ACHN (cell line): ENCODE data around the gene PEX10.
A peak's percentile ranks its signal among the peaks of the same experiment; 100 is the strongest.

Experiments used
- DNase-seq: peaks from one replicate; pipeline ENCODE4 v3.0.0-alpha.2; 2015
- in situ Hi-C: cut with HindIII; loops from 2 replicates; pipeline ENCODE4 v1.10.0; 2017; ENCODE audit warnings: low sequenced_read_pairs, low pct_ligation_motif_present, low pct_unique_long_range_greater_than_20kb

The PEX10 gene

GRCh38 chr1:2429780-2430591 is 17.6 kb upstream of the PEX10 start:
- no peak for DNase-seq
- in situ Hi-C loops, result no loop called here

- in situ Hi-C loops, result no loop called here
- DNase-seq, result no peak
Measured at GRCh38 chr1:2428490-2428889, 16.1 kb upstream of the PEX10 start.

GRCh38 chr1:2427976-2428375 is 15.6 kb upstream of the PEX10 start:
- no peak for DNase-seq
- in situ Hi-C loops, result no loop called here

GRCh38 chr1:2427051-2427450 is 14.7 kb upstream of the PEX10 start:
- in situ Hi-C loops, result no loop called here
- no peak for DNase-seq

- in situ Hi-C loops, result no loop called here
- no peak for DNase-seq
Measured at GRCh38 chr1:2426540-2426939, 14.2 kb upstream of the PEX10 start.

- in situ Hi-C loops, result no loop called here
Measured at GRCh38 chr1:2425892-2426291, 13.5 kb upstream of the PEX10 start.

GRCh38 chr1:2422523-2422922 is 10.2 kb upstream of the PEX10 start:
- in situ Hi-C loops, result loop anchor here (25.0 kb wide), 1 partner anchor 90 kb away; no protein-coding TSS in a partner anchor
- no peak for DNase-seq

More at GRCh38 chr1:2425892-2426291, 13.5 kb upstream of the PEX10 start:
- no peak for DNase-seq

- DNase-seq, result no peak
- in situ Hi-C loops, result loop anchor here (25.0 kb wide), 1 partner anchor 93 kb away; no protein-coding TSS in a partner anchor
Measured at GRCh38 chr1:2419416-2419815, 7.1 kb upstream of the PEX10 start.

- no peak for DNase-seq
- in situ Hi-C loops, result loop anchor here (25.0 kb wide), 1 partner anchor 93 kb away; no protein-coding TSS in a partner anchor
Measured at GRCh38 chr1:2418791-2419320, 6.5 kb upstream of the PEX10 start.

GRCh38 chr1:2417833-2418225 is 5.5 kb upstream of the PEX10 start:
- in situ Hi-C loops, result loop anchor here (25.0 kb wide), 1 partner anchor 94 kb away; no protein-coding TSS in a partner anchor
- no peak for DNase-seq

GRCh38 chr1:2417083-2417832 is 4.9 kb upstream of the PEX10 start:
- in situ Hi-C loops, result loop anchor here (25.0 kb wide), 1 partner anchor 95 kb away; no protein-coding TSS in a partner anchor
- DNase-seq, result no peak

GRCh38 chr1:2416403-2416802 is 4.0 kb upstream of the PEX10 start:
- in situ Hi-C loops, result loop anchor here (25.0 kb wide), 1 partner anchor 96 kb away; no protein-coding TSS in a partner anchor
- no peak for DNase-seq

GRCh38 chr1:2415801-2416208 is 3.4 kb upstream of the PEX10 start:
- in situ Hi-C loops, result loop anchor here (25.0 kb wide), 1 partner anchor 96 kb away; no protein-coding TSS in a partner anchor
- no peak for DNase-seq

- in situ Hi-C loops, result loop anchor here (25.0 kb wide), 1 partner anchor 97 kb away; no protein-coding TSS in a partner anchor
- DNase-seq, result no peak
Measured at GRCh38 chr1:2415337-2415736, 3.0 kb upstream of the PEX10 start.

- in situ Hi-C loops, result loop anchor here (25.0 kb wide), 1 partner anchor 98 kb away; no protein-coding TSS in a partner anchor
- peak; percentile 47 for DNase-seq
Measured at GRCh38 chr1:2414297-2414958, 2.1 kb upstream of the PEX10 start.

GRCh38 chr1:2413495-2414296 is 1.3 kb upstream of the PEX10 start:
- in situ Hi-C loops, result loop anchor here (25.0 kb wide), 1 partner anchor 99 kb away; no protein-coding TSS in a partner anchor
- DNase-seq, result peak; percentile 11

- in situ Hi-C loops, result loop anchor here (25.0 kb wide), 1 partner anchor 99 kb away; no protein-coding TSS in a partner anchor
Measured at GRCh38 chr1:2412773-2413494, 570 bp upstream of the PEX10 start.

More at GRCh38 chr1:2412773-2413494, 570 bp upstream of the PEX10 start:
- DNase-seq, result peak; percentile 55
